RWPE2 (cell line): ENCODE results near the gene INTS11.

Source experiments
- ATAC-seq: fragments of 200-7000 bp; cut with Tn5 transposase; 3 replicates; pipeline ENCODE4 v1.9.1; 2021; ENCODE audit warnings: low read depth
- DNase-seq: peaks from one replicate; pipeline ENCODE4 v3.0.0-alpha.2; 2020; ENCODE audit warnings: low spot score
- H3K27ac ChIP-seq: fragments of 450-650 bp; 2 replicates; pipeline ENCODE4 v1.5.1; 2017; ENCODE audit warnings: mild to moderate bottlenecking; ENCODE audit not compliant: poor library complexity, severe bottlenecking
- H3K27me3 ChIP-seq: fragments of 250-450 bp; sonication (Bioruptor Pico); 2 replicates; pipeline ENCODE4 v1.5.1; 2021; ENCODE audit warnings: mild to moderate bottlenecking, moderate library complexity; ENCODE audit not compliant: insufficient read depth, poor library complexity, severe bottlenecking
- H3K36me3 ChIP-seq: fragments of 250-450 bp; sonication (Bioruptor Pico); 2 replicates; pipeline ENCODE4 v1.5.1; 2020; ENCODE audit warnings: low read depth, mild to moderate bottlenecking, moderate library complexity
- H3K4me1 ChIP-seq: fragments of 250-450 bp; sonication (Bioruptor Pico); 2 replicates; pipeline ENCODE4 v1.5.1; 2021; ENCODE audit warnings: mild to moderate bottlenecking, moderate library complexity; ENCODE audit not compliant: insufficient read depth, poor library complexity, severe bottlenecking
- H3K4me3 ChIP-seq: fragments of 250-450 bp; sonication (Bioruptor Pico); 2 replicates; pipeline ENCODE4 v1.5.1; 2021; ENCODE audit warnings: mild to moderate bottlenecking, moderate library complexity; ENCODE audit not compliant: severe bottlenecking
- H3K9me3 ChIP-seq: fragments of 250-450 bp; sonication (Bioruptor Pico); 2 replicates; pipeline ENCODE4 v1.5.1; 2021; ENCODE audit warnings: mild to moderate bottlenecking, moderate library complexity; ENCODE audit not compliant: severe bottlenecking
- CTCF ChIP-seq: fragments of 450-650 bp; IDR thresholded peaks from one replicate; pipeline ENCODE4 v1.5.1; 2017; ENCODE audit warnings: mild to moderate bottlenecking, moderate library complexity; ENCODE audit not compliant: poor library complexity, severe bottlenecking

INTS11 gene

GRCh38 chr1:1324524-1325287 is at the start of gene INTS11, which contains the start of gene CPTP:
INTS11 (minus strand) TSS chr1:1324660; CDS start chr1:1324608, 52 bp downstream.
CPTP (plus strand) TSS chr1:1324802; CDS start chr1:1326911, 2,109 bp downstream.
- H3K4me1 ChIP-seq: no peaks in the 10 kb centered on the region
- ATAC-seq (peak; percentile 68), DNase-seq (peak; percentile 94)
- H3K36me3 ChIP-seq: peaks cover 18% of the 10 kb centered on the region
- H3K9me3 ChIP-seq: no peaks in the 10 kb centered on the region
- H3K4me3 ChIP-seq: peak within 1 kb of the TSS; percentile 100
- H3K27ac ChIP-seq: peak within 1 kb of the TSS; percentile 72
- no peak for TF ChIP-seq CTCF
- no peaks in the 10 kb centered on the region for H3K27me3 ChIP-seq

- no peak for ATAC-seq
- no peak for DNase-seq
- peak overlapping the region; percentile 78 for H3K4me3 ChIP-seq
- no peaks in the 10 kb centered on the region for H3K9me3 ChIP-seq
- no peaks in the 10 kb centered on the region for H3K27me3 ChIP-seq
- peaks cover 8% of the 10 kb centered on the region for H3K36me3 ChIP-seq
- no peak for TF ChIP-seq CTCF
- H3K4me1 ChIP-seq: peaks cover 4% of the 10 kb centered on the region
- H3K27ac ChIP-seq: peak overlapping the region; percentile 63
Measured at GRCh38 chr1:1373815-1374588, 49.5 kb upstream of the INTS11 start.

GRCh38 chr1:1373051-1373814 is 48.8 kb upstream of the INTS11 start:
- Histone ChIP-seq H3K27me3 (no peaks in the 10 kb centered on the region), H3K27ac (peak overlapping the region; percentile 63), H3K4me3 (no peak overlapping the region), H3K9me3 (no peaks in the 10 kb centered on the region), H3K4me1 (peaks cover 4% of the 10 kb centered on the region), H3K36me3 (peaks cover 8% of the 10 kb centered on the region)
- no peak for DNase-seq
- no peak for ATAC-seq
- no peak for TF ChIP-seq CTCF

- Histone ChIP-seq H3K9me3 (no peaks in the 10 kb centered on the region), H3K27me3 (no peaks in the 10 kb centered on the region), H3K4me1 (peaks cover 4% of the 10 kb centered on the region), H3K36me3 (peaks cover 8% of the 10 kb centered on the region), H3K4me3 (no peak overlapping the region), H3K27ac (no peak overlapping the region)
- DNase-seq: no peak
- ATAC-seq: peak; percentile 24; the same call in 2 of the 3 replicates
- TF ChIP-seq CTCF: peak; percentile 91
Measured at GRCh38 chr1:1371746-1372711, 47.6 kb upstream of the INTS11 start.
